Breast epithelium (tissue), 3 donors: ENCODE results near the gene BACH2.

Source experiments
- CTCF ChIP-seq, 3 donors: fragments of 450-650 bp; IDR thresholded peaks; one replicate each; pipeline ENCODE4 v1.5.1; 2016 to 2017; ENCODE audit warnings: antibody characterized with exemption in 3 of 3, mild to moderate bottlenecking in 3 of 3, moderate library complexity in 3 of 3
- POLR2A ChIP-seq: fragments of 450-650 bp; IDR thresholded peaks from one replicate; pipeline ENCODE4 v1.6.1; 2016; ENCODE audit warnings: antibody characterized with exemption, mild to moderate bottlenecking, moderate library complexity
- POLR2AphosphoS5 ChIP-seq, 3 donors: sonication (generic); formaldehyde crosslinking; IDR thresholded peaks; one replicate each; pipeline ENCODE4 v1.6.1; 2017; ENCODE audit warnings: antibody characterized with exemption in 3 of 3

GRCh38 chr6:90214461-90214860, 82.2 kb downstream of the BACH2 start:
- TF ChIP-seq CTCF (IDR thresholded peaks at IDR 0.05) (no peak), POLR2A (no peak), POLR2AphosphoS5 (IDR thresholded peaks at IDR 0.05) (no peak)
